IMR-90 (cell line): ENCODE results near the gene PLAAT2. TPM values are rescaled to one million over a fixed set of nuclear protein-coding genes. Genes with fewer than 3 reads are reported as not detected.

Experiments used
- ATAC-seq: fragments of 200-7000 bp; cut with Tn5 transposase; 2 replicates; pipeline ENCODE4 v1.9.1; 2020; ENCODE audit warnings: low read depth, mild to moderate bottlenecking, moderate library complexity
- BruUV-seq: library from RNA; stranded (reverse); fragments of 400-500 nt; replicated peaks from 2 replicates; lab custom pipeline; 2021; lab: Mats Ljungman, UMichigan
- CTCF ChIA-PET: fragments of 300-600 bp; formaldehyde crosslinking; extraction: SDS; loops from one replicate; lab custom pipeline; 2021; ENCODE audit warnings: antibody characterized with exemption; lab: Yijun Ruan, JAX
- POLR2A ChIA-PET: fragments of 300-600 bp; sonication (Branson Sonifier 250); formaldehyde crosslinking; loops from one replicate; lab custom pipeline; 2022; ENCODE audit warnings: antibody characterized with exemption; ENCODE audit not compliant: unreplicated experiment; lab: Charles Lee
- DNase-seq: peaks from one replicate; pipeline ENCODE4 v3.0.0; 2013
- H2AFZ ChIP-seq: replicated peaks from 2 replicates; pipeline ENCODE3; 2013; ENCODE audit warnings: low read length, mild to moderate bottlenecking; ENCODE audit not compliant: poor library complexity
- H2AK5ac ChIP-seq: 2 replicates; pipeline ENCODE4 v1.6.1; 2013; ENCODE audit warnings: low read depth, low read length, inconsistent platforms
- H2AK9ac ChIP-seq: replicated peaks from 2 replicates; pipeline ENCODE3; 2013; ENCODE audit warnings: mild to moderate bottlenecking, low read depth, low read length, moderate library complexity; ENCODE audit not compliant: poor library complexity
- H2BK120ac ChIP-seq: 2 replicates; pipeline ENCODE4 v1.6.1; 2013; ENCODE audit warnings: low read depth, low read length, inconsistent platforms
- H2BK15ac ChIP-seq: 3 replicates; pipeline ENCODE4 v1.6.1; 2013; ENCODE audit warnings: low read depth, low read length, inconsistent platforms
- H2BK20ac ChIP-seq: 2 replicates; pipeline ENCODE4 v1.6.1; 2013; ENCODE audit warnings: low read depth, mild to moderate bottlenecking, inconsistent platforms, low read length, moderate library complexity
- H2BK5ac ChIP-seq: 2 replicates; pipeline ENCODE4 v1.6.1; 2013; ENCODE audit warnings: mild to moderate bottlenecking, low read depth, low read length, inconsistent platforms; ENCODE audit not compliant: poor library complexity, severe bottlenecking
- H3K14ac ChIP-seq: replicated peaks from 2 replicates; pipeline ENCODE4 v1.6.1; 2013; ENCODE audit warnings: low read depth, low read length, inconsistent platforms
- H3K18ac ChIP-seq: 2 replicates; pipeline ENCODE4 v1.6.1; 2013; ENCODE audit warnings: low read depth, low read length, control low read depth
- H3K23ac ChIP-seq: 2 replicates; pipeline ENCODE4 v1.6.1; 2013; ENCODE audit warnings: low read depth, low read length, inconsistent platforms
- H3K27ac ChIP-seq: 2 replicates; pipeline ENCODE4 v1.5.1; 2013; ENCODE audit warnings: mild to moderate bottlenecking, control low read depth, low read length; ENCODE audit not compliant: insufficient read depth
- H3K27me3 ChIP-seq: 2 replicates; pipeline ENCODE4 v1.6.1; 2013; ENCODE audit warnings: low read length; ENCODE audit not compliant: control insufficient read depth, insufficient read depth
- H3K36me3 ChIP-seq: 2 replicates; pipeline ENCODE4 v1.6.1; 2013; ENCODE audit warnings: low read length, mixed read lengths; ENCODE audit not compliant: control insufficient read depth, insufficient read depth
- H3K4ac ChIP-seq: 2 replicates; pipeline ENCODE4 v1.6.1; 2013; ENCODE audit warnings: low read depth, low read length, inconsistent platforms
- H3K4me1 ChIP-seq: 2 replicates; pipeline ENCODE4 v1.6.1; 2013; ENCODE audit warnings: low read length, mixed read lengths; ENCODE audit not compliant: control insufficient read depth, insufficient read depth
- H3K4me2 ChIP-seq: 2 replicates; pipeline ENCODE4 v1.6.1; 2013; ENCODE audit warnings: low read depth, mild to moderate bottlenecking, control low read depth, low read length, moderate library complexity
- H3K4me3 ChIP-seq: 2 replicates; pipeline ENCODE4 v1.5.1; 2013; ENCODE audit warnings: low read depth, mild to moderate bottlenecking, control low read depth, low read length, moderate library complexity; ENCODE audit not compliant: insufficient read depth
- H3K56ac ChIP-seq: 2 replicates; pipeline ENCODE4 v1.6.1; 2013; ENCODE audit warnings: low read length, inconsistent platforms; ENCODE audit not compliant: insufficient read depth; ENCODE audit errors: extremely low read depth
- H3K79me1 ChIP-seq, 2 experiments: 2 replicates each; pipeline ENCODE4 v1.6.1; 2013; ENCODE audit warnings: low read length in 2 of 2, inconsistent platforms in 1 of 2, low read depth in 1 of 2
- H3K9ac ChIP-seq: 2 replicates; pipeline ENCODE4 v1.6.1; 2013; ENCODE audit warnings: low read depth, low read length, control low read depth
- H3K9me1 ChIP-seq: 2 replicates; pipeline ENCODE4 v1.6.1; 2013; ENCODE audit warnings: low read length, inconsistent platforms; ENCODE audit not compliant: insufficient read depth
- H3K9me3 ChIP-seq: 2 replicates; pipeline ENCODE4 v1.6.1; 2013; ENCODE audit warnings: low read length; ENCODE audit not compliant: control insufficient read depth, insufficient read depth
- H4K20me1 ChIP-seq: 2 replicates; pipeline ENCODE4 v1.6.1; 2013; ENCODE audit warnings: low read length, inconsistent platforms; ENCODE audit not compliant: insufficient read depth
- H4K5ac ChIP-seq: 2 replicates; pipeline ENCODE4 v1.6.1; 2013; ENCODE audit warnings: mild to moderate bottlenecking, low read depth, low read length, control low read depth
- H4K8ac ChIP-seq, 2 experiments: 2 replicates each; pipeline ENCODE4 v1.6.1; 2013; ENCODE audit warnings: low read depth in 2 of 2, low read length in 2 of 2, control low read depth in 1 of 2, inconsistent platforms in 1 of 2
- H4K91ac ChIP-seq: 2 replicates; pipeline ENCODE4 v1.6.1; 2013; ENCODE audit warnings: low read depth, low read length, inconsistent platforms; ENCODE audit not compliant: insufficient read depth
- BHLHE40 ChIP-seq: fragments of 150-350 bp; IDR thresholded peaks from 2 replicates; pipeline ENCODE4 v1.6.1; 2016; ENCODE audit warnings: mild to moderate bottlenecking, low read depth, low read length
- CEBPB ChIP-seq: IDR thresholded peaks from 2 replicates; pipeline ENCODE4 v1.6.1; 2012; ENCODE audit warnings: low read depth, low read length, improper control_type of control experiment
- CHD1 ChIP-seq: IDR thresholded peaks from 2 replicates; pipeline ENCODE4 v1.6.1; 2012; ENCODE audit warnings: low read depth, low read length, improper control_type of control experiment
- CTCF ChIP-seq: conservative IDR thresholded peaks from 2 replicates; pipeline ENCODE4 v1.5.1; 2012; ENCODE audit warnings: mild to moderate bottlenecking, low read depth, low read length, improper control_type of control experiment
- ELK1 ChIP-seq: fragments of 150-350 bp; IDR thresholded peaks from 2 replicates; pipeline ENCODE4 v1.6.1; 2016; ENCODE audit warnings: low read depth, mild to moderate bottlenecking, low read length, moderate library complexity, borderline replicate concordance
- FOS ChIP-seq: fragments of 150-350 bp; IDR thresholded peaks from 2 replicates; pipeline ENCODE4 v1.6.1; 2016; ENCODE audit warnings: low read depth, low read length
- MAFK ChIP-seq: IDR thresholded peaks from 2 replicates; pipeline ENCODE4 v1.6.1; 2012; ENCODE audit warnings: low read depth, low read length, improper control_type of control experiment
- MAZ ChIP-seq: IDR thresholded peaks from 2 replicates; pipeline ENCODE4 v1.6.1; 2012; ENCODE audit warnings: low read depth, mild to moderate bottlenecking, low read length, improper control_type of control experiment, moderate library complexity, borderline replicate concordance
- MXI1 ChIP-seq: IDR thresholded peaks from 2 replicates; pipeline ENCODE4 v1.6.1; 2012; ENCODE audit warnings: low read depth, mild to moderate bottlenecking, low read length, moderate library complexity, borderline replicate concordance
- NFE2L2 ChIP-seq: fragments of 150-350 bp; IDR thresholded peaks from 2 replicates; pipeline ENCODE4 v1.6.1; 2016; ENCODE audit warnings: low read depth, mild to moderate bottlenecking, low read length
- POLR2A ChIP-seq: IDR thresholded peaks from 2 replicates; pipeline ENCODE4 v1.6.1; 2012; ENCODE audit warnings: mild to moderate bottlenecking, low read depth, low read length
- RAD21 ChIP-seq: IDR thresholded peaks from 2 replicates; pipeline ENCODE4 v1.6.1; 2012; ENCODE audit warnings: low read length, improper control_type of control experiment
- RCOR1 ChIP-seq: IDR thresholded peaks from 2 replicates; pipeline ENCODE4 v1.6.1; 2012; ENCODE audit warnings: mild to moderate bottlenecking, low read length, improper control_type of control experiment; ENCODE audit not compliant: insufficient replicate concordance
- RFX5 ChIP-seq: IDR thresholded peaks from 2 replicates; pipeline ENCODE4 v1.8.0; 2012; ENCODE audit warnings: low read depth, mild to moderate bottlenecking, low read length, moderate library complexity
- SMC3 ChIP-seq: fragments of 150-350 bp; IDR thresholded peaks from 2 replicates; pipeline ENCODE4 v1.6.1; 2016; ENCODE audit warnings: low read depth, mild to moderate bottlenecking, antibody characterized with exemption, low read length, moderate library complexity
- WGBS, 2 experiments: methylation state at CpG; one replicate each; pipeline versions ENCODE4 v1.1.5 to v1.1.7; 2013; ENCODE audit warnings: missing lambda C conversion rate in 2 of 2; ENCODE audit not compliant: insufficient read length in 1 of 2; ENCODE audit errors: extremely low coverage in 2 of 2; 5-methylcytosine and 5-hydroxymethylcytosine counted together
- dilution Hi-C: fragments of 300-500 bp; cut with HindIII; formaldehyde crosslinking; loops from one replicate; pipeline ENCODE4 v1.14.3; 2018; ENCODE audit warnings: low sequenced_read_pairs; ENCODE audit not compliant: unreplicated experiment
- in situ Hi-C: fragments of 300-500 bp; cut with MboI; formaldehyde crosslinking; loops from 3 replicates; pipeline ENCODE4 v1.14.3; 2019; ENCODE audit warnings: low sequenced_read_pairs, inconsistent platforms, mixed read lengths
- intact Hi-C: fragments of 100-400 bp; cut with micrococcal nuclease; formaldehyde crosslinking; loops from 2 replicates; pipeline ENCODE4 v1.10.0; 2022
- polyA plus RNA-seq, 3 experiments: library from polyadenylated mRNA; depleted of rRNA; stranded (reverse); fragments of >200 nt; gene quantifications; 2 replicates each; pipeline ENCODE4 v1.2.3, GENCODE V29; 2012; ENCODE audit warnings: low replicate concordance in 1 of 3
- total RNA-seq: library from RNA; depleted of rRNA; stranded (reverse); fragments of >200 nt; gene quantifications from 2 replicates; pipeline ENCODE4 v1.2.3, GENCODE V29; 2012
- TF ChIP-seq, protein P1 (sequence below): fragments of 150-350 bp; IDR thresholded peaks from 2 replicates; pipeline ENCODE4 v1.6.1; 2017; ENCODE audit warnings: mild to moderate bottlenecking, antibody characterized with exemption, low read length, low read depth

PLAAT2 gene
- total and polyA plus RNA-seq, 2 of the 4 experiments (the other 2 are of a cell fraction), result not detected

- Histone ChIP-seq H3K27ac (no peak overlapping the region), H3K4ac (no peak overlapping the region), H3K27me3 (peaks cover 30% of the 10 kb centered on the region), H4K20me1 (no peaks in the 10 kb centered on the region), H2BK15ac (no peak overlapping the region), H3K14ac (no peak overlapping the region), H2AK9ac (no peak overlapping the region), H3K9me1 (no peaks in the 10 kb centered on the region), H3K4me2 (no peak overlapping the region), H3K23ac (no peak overlapping the region), H3K9ac (no peak overlapping the region), H2BK120ac (no peak overlapping the region), H3K9me3 (no peaks in the 10 kb centered on the region), H2AK5ac (no peak overlapping the region), H2BK20ac (no peak overlapping the region), H3K56ac (no peak overlapping the region), H4K8ac (no peak overlapping the region), H3K36me3 (no peaks in the 10 kb centered on the region), H3K79me1 (no peaks in the 10 kb centered on the region), H2BK5ac (no peak overlapping the region), H3K18ac (no peak overlapping the region), H3K4me3 (no peak overlapping the region), H3K4me1 (no peaks in the 10 kb centered on the region), H2AFZ (no peak overlapping the region), H4K91ac (no peak overlapping the region), H4K5ac (no peak overlapping the region)
- TF ChIP-seq MAZ (no peak), CEBPB (no peak), RFX5 (no peak), NFE2L2 (no peak), BHLHE40 (no peak), ELK1 (no peak), SMC3 (no peak), MAFK (no peak), RAD21 (no peak), CHD1 (no peak), RCOR1 (no peak), FOS (no peak), POLR2A (no peak), CTCF (no peak), MXI1 (no peak)
- TF ChIP-seq, protein P1, sequence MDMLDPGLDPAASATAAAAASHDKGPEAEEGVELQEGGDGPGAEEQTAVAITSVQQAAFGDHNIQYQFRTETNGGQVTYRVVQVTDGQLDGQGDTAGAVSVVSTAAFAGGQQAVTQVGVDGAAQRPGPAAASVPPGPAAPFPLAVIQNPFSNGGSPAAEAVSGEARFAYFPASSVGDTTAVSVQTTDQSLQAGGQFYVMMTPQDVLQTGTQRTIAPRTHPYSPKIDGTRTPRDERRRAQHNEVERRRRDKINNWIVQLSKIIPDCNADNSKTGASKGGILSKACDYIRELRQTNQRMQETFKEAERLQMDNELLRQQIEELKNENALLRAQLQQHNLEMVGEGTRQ, result no peak
- ChIA-PET CTCF (no interaction called here), POLR2A (no interaction called here)
- dilution Hi-C loops (no loop called here), in situ Hi-C loops (no loop called here), intact Hi-C loops (no loop called here)
- no TSS peak for BruUV-seq
- no peak for ATAC-seq
- WGBS, 2 experiments, result no CpG with 5 or more reads among the region's 4 CpGs
- DNase-seq, result no peak
Measured at GRCh38 chr11:63554877-63555223, 8.3 kb downstream of the PLAAT2 start.
